HepG2 (cell line): ENCODE results near the gene TNFRSF25. TPM values are rescaled to one million over a fixed set of nuclear protein-coding genes. Genes with fewer than 3 reads are reported as not detected.

Experiments
- ATAC-seq: fragments of 200-7000 bp; cut with Tn5 transposase; 3 replicates; pipeline ENCODE4 v1.9.1; 2020; ENCODE audit warnings: mild to moderate bottlenecking, moderate library complexity
- BruUV-seq: library from RNA; stranded (reverse); fragments of 400-500 nt; replicated peaks from 2 replicates; lab custom pipeline; 2021; lab: Mats Ljungman, UMichigan
- CTCF ChIA-PET: fragments of 300-600 bp; formaldehyde crosslinking; extraction: SDS; loops from one replicate; lab custom pipeline; 2021; ENCODE audit warnings: low total read pairs, inconsistent platforms, low intra/inter-chr PET ratio; lab: Yijun Ruan, JAX
- POLR2A ChIA-PET: fragments of 350-600 bp; sonication (Branson Sonifier 250); formaldehyde crosslinking; loops from one replicate; lab custom pipeline; 2020; ENCODE audit warnings: antibody characterized with exemption, inconsistent platforms; lab: Yijun Ruan, JAX
- DNase-seq: peaks from one replicate; pipeline ENCODE4 v3.0.0-alpha.2; 2015; ENCODE audit warnings: low spot score
- FAIRE-seq: peaks from 3 replicates; lab custom pipeline; 2011; peaks lifted over from hg19 to GRCh38; lab: Jason Lieb, UNC
- H2AFZ ChIP-seq: one replicate; pipeline ENCODE4 v1.6.1; 2011; ENCODE audit warnings: low read length, inconsistent platforms
- H3K27ac ChIP-seq: fragments of 300-600 bp; 3 replicates; pipeline ENCODE4 v1.8.0; 2011; ENCODE audit warnings: mixed run types, mild to moderate bottlenecking, mixed read lengths, low read length, inconsistent platforms; ENCODE audit not compliant: insufficient read depth; ENCODE audit errors: extremely low read length
- H3K27me3 ChIP-seq, 2 experiments: fragments of 200-600 bp in 1 of 2; 2 replicates in 1 of 2; 3 replicates in 1 of 2; pipeline versions ENCODE4 v1.6.0 to v1.8.0; 2011; ENCODE audit warnings: low read length in 2 of 2, mild to moderate bottlenecking in 2 of 2, moderate library complexity in 2 of 2, inconsistent platforms in 1 of 2; ENCODE audit not compliant: insufficient read depth in 2 of 2, control insufficient read depth in 1 of 2
- H3K36me3 ChIP-seq, 2 experiments: fragments of 200-600 bp in 1 of 2; replicated peaks in 1 of 2; 2 replicates in 1 of 2; 3 replicates in 1 of 2; pipeline versions ENCODE4 v1.5.1 to v1.8.0; 2011; ENCODE audit warnings: low read length in 2 of 2, inconsistent platforms in 1 of 2; ENCODE audit not compliant: insufficient read depth in 2 of 2, control insufficient read depth in 1 of 2
- H3K4me1 ChIP-seq: 2 replicates; pipeline ENCODE4 v1.5.1; 2012; ENCODE audit warnings: low read length, inconsistent platforms; ENCODE audit not compliant: insufficient read depth
- H3K4me2 ChIP-seq: 2 replicates; pipeline ENCODE4 v1.6.0; 2011; ENCODE audit warnings: low read depth, low read length, inconsistent platforms
- H3K4me3 ChIP-seq, 3 experiments: fragments of 200-600 bp in 1 of 3; sonication (generic), shearing (Covaris generic) in 1 of 3; replicated peaks in 1 of 3; 2 replicates each; pipeline ENCODE4 v1.5.1; 2011 to 2016; ENCODE audit warnings: low read length in 3 of 3, inconsistent platforms in 2 of 3, low read depth in 2 of 3, mild to moderate bottlenecking in 2 of 3, control low read depth in 1 of 3, mixed read lengths in 1 of 3; ENCODE audit not compliant: insufficient read depth in 1 of 3
- H3K79me2 ChIP-seq: one replicate; pipeline ENCODE4 v1.6.1; 2011; ENCODE audit warnings: low read length, inconsistent platforms; ENCODE audit not compliant: insufficient read depth
- H3K9ac ChIP-seq: 2 replicates; pipeline ENCODE4 v1.6.0; 2011; ENCODE audit warnings: mild to moderate bottlenecking, low read depth, low read length, inconsistent platforms; ENCODE audit not compliant: insufficient read depth
- H3K9me3 ChIP-seq: 2 replicates; pipeline ENCODE4 v1.5.1; 2012; ENCODE audit warnings: mild to moderate bottlenecking, low read length
- H4K20me1 ChIP-seq: 2 replicates; pipeline ENCODE4 v1.6.0; 2011; ENCODE audit warnings: inconsistent platforms, mild to moderate bottlenecking, low read length, moderate library complexity; ENCODE audit not compliant: insufficient read depth
- ADNP ChIP-seq: sonication (generic); formaldehyde crosslinking; IDR thresholded peaks from 2 replicates; pipeline ENCODE4 v1.4.0; 2020; ENCODE audit warnings: missing genetic modification reagents
- HNF4A ChIP-seq: sonication (generic); formaldehyde crosslinking; IDR thresholded peaks from 2 replicates; pipeline ENCODE4 v1.4.0; 2020; ENCODE audit warnings: missing genetic modification reagents
- NFE2L1 ChIP-seq: sonication (generic); formaldehyde crosslinking; IDR thresholded peaks from 2 replicates; pipeline ENCODE4 v1.4.0; 2020; ENCODE audit warnings: missing genetic modification reagents, mild to moderate bottlenecking, borderline replicate concordance
- THRA ChIP-seq: sonication (generic); formaldehyde crosslinking; IDR thresholded peaks from 2 replicates; pipeline ENCODE4 v1.4.0; 2020; ENCODE audit warnings: missing genetic modification reagents, borderline replicate concordance
- XRCC5 ChIP-seq: fragments of 200-400 bp; formaldehyde crosslinking; optimal IDR thresholded peaks from 2 replicates; pipeline ENCODE3; 2017; ENCODE audit warnings: mild to moderate bottlenecking, low read length
- ZBTB33 ChIP-seq: sonication (generic); formaldehyde crosslinking; IDR thresholded peaks from 2 replicates; pipeline ENCODE4 v1.4.0; 2020; ENCODE audit warnings: missing genetic modification reagents
- ZBTB7A ChIP-seq: sonication (generic); formaldehyde crosslinking; IDR thresholded peaks from 2 replicates; pipeline ENCODE4 v1.8.0; 2022; ENCODE audit warnings: mild to moderate bottlenecking, missing genetic modification reagents
- ZFP82 ChIP-seq: sonication (generic); formaldehyde crosslinking; IDR thresholded peaks from 2 replicates; pipeline ENCODE4 v1.5.1; 2020; ENCODE audit warnings: mild to moderate bottlenecking, missing genetic modification reagents, borderline replicate concordance
- ZNF180 ChIP-seq: sonication (generic); formaldehyde crosslinking; IDR thresholded peaks from 2 replicates; pipeline ENCODE4 v1.4.0; 2020; ENCODE audit warnings: low read depth, missing genetic modification reagents, borderline replicate concordance
- ZNF33B ChIP-seq: sonication (generic); formaldehyde crosslinking; IDR thresholded peaks from 2 replicates; pipeline ENCODE4 v1.5.1; 2020; ENCODE audit warnings: mild to moderate bottlenecking, missing genetic modification reagents
- ZNF362 ChIP-seq: sonication (generic); formaldehyde crosslinking; IDR thresholded peaks from 2 replicates; pipeline ENCODE4 v1.4.0; 2020; ENCODE audit warnings: missing genetic modification reagents, mild to moderate bottlenecking, borderline replicate concordance
- ZNF543 ChIP-seq: sonication (generic); formaldehyde crosslinking; IDR thresholded peaks from 2 replicates; pipeline ENCODE4 v1.4.0; 2020; ENCODE audit warnings: mild to moderate bottlenecking, missing genetic modification reagents
- ZNF687 ChIP-seq: sonication (generic); formaldehyde crosslinking; IDR thresholded peaks from 2 replicates; pipeline ENCODE4 v1.5.1; 2020; ENCODE audit warnings: mild to moderate bottlenecking, missing genetic modification reagents, moderate library complexity
- ZNF746 ChIP-seq: sonication (generic); formaldehyde crosslinking; IDR thresholded peaks from 2 replicates; pipeline ENCODE4 v1.8.0; 2022; ENCODE audit warnings: mild to moderate bottlenecking, missing genetic modification reagents
- WGBS: methylation state at CpG from one replicate; pipeline ENCODE4 v1.1.6; 2017; ENCODE audit warnings: low lambda C conversion rate; 5-methylcytosine and 5-hydroxymethylcytosine counted together
- in situ Hi-C: cut with HindIII; loops from 2 replicates; pipeline ENCODE4 v1.10.0; 2017; ENCODE audit warnings: low pct_unique_long_range_greater_than_20kb; ENCODE audit not compliant: extremely low pct_ligation_motif_present
- intact Hi-C: fragments of 100-400 bp; cut with micrococcal nuclease; formaldehyde crosslinking; loops from one replicate; pipeline ENCODE4 v1.10.0; 2022; ENCODE audit not compliant: unreplicated experiment
- polyA plus RNA-seq, 8 experiments: library from polyadenylated mRNA; depleted of rRNA in 3 of 8; stranded (reverse) in 7 of 8; unstranded in 1 of 8; fragments of >200 nt; fragmentation: Illumina TruSeq in 4 of 8; extraction: Trizol in 4 of 8; gene quantifications; 2 replicates each; pipeline versions ENCODE4 v1.2.1 to v1.2.3, GENCODE V29; 2011 to 2016; ENCODE audit warnings: low read depth in 4 of 8, missing spikeins in 1 of 8, mixed read lengths in 1 of 8; ENCODE audit not compliant: insufficient read depth in 1 of 8
- total RNA-seq, 5 experiments: library from RNA; depleted of rRNA; stranded (reverse); fragments of >200 nt; fragmentation: Illumina TruSeq; extraction: Trizol; gene quantifications; 2 replicates each; pipeline ENCODE4 v1.2.3, GENCODE V29; 2016; ENCODE audit warnings: low read depth in 1 of 5

Gene TNFRSF25
- total and polyA plus RNA-seq, 2 of the 13 experiments (the other 11 are each of a cell fraction or from before 2014, with no cell fraction given) = 1.4 to 1.5 TPM

- Histone ChIP-seq H3K9me3 (no peaks in the 10 kb centered on the region), H3K27me3 (peaks cover 37 to 90% of the 10 kb centered on the region in 2 experiments; a peak in 4 of 5 replicates), H3K9ac (no peak overlapping the region), H3K79me2 (no peaks in the 10 kb centered on the region), H2AFZ (no peak overlapping the region), H3K27ac (no peak overlapping the region), H3K36me3 (no peaks in the 10 kb centered on the region), H3K4me1 (peaks cover 61% of the 10 kb centered on the region), H3K4me3 (no peak overlapping the region; a peak in 1 of 6 replicates), H4K20me1 (no peaks in the 10 kb centered on the region), H3K4me2 (peak overlapping the region; percentile 30)
- DNase-seq (no peak), FAIRE-seq (no peak), ATAC-seq (peak; percentile 12; the same call in 2 of the 3 replicates)
- ChIA-PET POLR2A (interaction anchor here (0.5 kb wide), 1 partner anchor 51 kb away, joined by 3 read pairs; no protein-coding TSS in a partner anchor), CTCF (no interaction called here)
- in situ Hi-C loops = no loop called here
- intact Hi-C loops = no loop called here
- no TSS peak for BruUV-seq
- WGBS = 12% methylated on average over 3 of the region's 31 CpGs
- TF ChIP-seq ZBTB33 (CRISPR knock-in tag) = no peak
- TF ChIP-seq ADNP (CRISPR knock-in tag) = no peak
- TF ChIP-seq ZNF687 (CRISPR knock-in tag) = peak; percentile 48
- peak; percentile 29; the same call in 1 of the 2 replicates for TF ChIP-seq HNF4A
- no peak for TF ChIP-seq XRCC5
- no peak for TF ChIP-seq ZNF180 (CRISPR knock-in tag)
- no peak for TF ChIP-seq ZNF33B (CRISPR knock-in tag)
- TF ChIP-seq ZNF746 = no peak
- no peak for TF ChIP-seq ZNF543 (CRISPR knock-in tag)
- no peak for TF ChIP-seq ZNF362
- no peak for TF ChIP-seq NFE2L1
- TF ChIP-seq THRA = no peak
- no peak for TF ChIP-seq ZFP82 (CRISPR knock-in tag)
- TF ChIP-seq ZBTB7A (CRISPR knock-in tag) = peak; percentile 53; the same call in 1 of the 2 replicates
Measured at GRCh38 chr1:6502000-6502891, 36.3 kb upstream of the TNFRSF25 start.
